Body of pancreas (tissue), 4 donors: ENCODE measurements around the gene OAS1.

Experiments used
- CTCF ChIP-seq, 7 experiments: fragments of 450-650 bp in 4 of 7; fragments of 200-600 bp in 3 of 7; sonication (generic) in 3 of 7; IDR thresholded peaks; one replicate each; pipeline ENCODE4 v1.5.1; 2016 to 2019; ENCODE audit warnings: antibody characterized with exemption in 7 of 7
- POLR2A ChIP-seq, 3 donors: fragments of 450-650 bp; IDR thresholded peaks; one replicate each; pipeline ENCODE4 v1.6.1; 2016; ENCODE audit warnings: antibody characterized with exemption in 3 of 3, mild to moderate bottlenecking in 2 of 3

GRCh38 chr12:112905451-112906089 is 1.2 kb upstream of the OAS1 start:
- no peak for TF ChIP-seq CTCF (IDR thresholded peaks at IDR 0.05)
- no peak for TF ChIP-seq POLR2A (IDR thresholded peaks at IDR 0.05)
